HCT116 (cell line): ENCODE data around the gene EIF2A.

Experiments
- ATF3 ChIP-seq: IDR thresholded peaks from 2 replicates; pipeline ENCODE4 v1.6.1; 2012
- CBX3 ChIP-seq: IDR thresholded peaks from 2 replicates; pipeline ENCODE4 v1.6.1; 2012; ENCODE audit warnings: low read depth
- CEBPB ChIP-seq: IDR thresholded peaks from 2 replicates; pipeline ENCODE4 v1.6.1; 2012; ENCODE audit warnings: low read depth
- CTCF ChIP-seq, 3 experiments: fragments of 200-600 bp in 1 of 3; sonication (generic) in 1 of 3; IDR thresholded peaks in 2 of 3; conservative IDR thresholded peaks in 1 of 3; 2 replicates each; pipeline ENCODE4 v1.5.1; 2012 to 2017; ENCODE audit warnings: low read depth in 2 of 3, low read length in 2 of 3, antibody characterized with exemption in 1 of 3, borderline replicate concordance in 1 of 3, control low read depth in 1 of 3, mild to moderate bottlenecking in 1 of 3, mixed read lengths in 1 of 3, mixed run types in 1 of 3, moderate library complexity in 1 of 3; ENCODE audit not compliant: insufficient read depth in 1 of 3
- EGR1 ChIP-seq: IDR thresholded peaks from 2 replicates; pipeline ENCODE4 v1.6.1; 2012; ENCODE audit warnings: low read depth
- EZH2 ChIP-seq: fragments of 200-600 bp; sonication (generic); IDR thresholded peaks from 2 replicates; pipeline ENCODE4 v1.6.1; 2017; ENCODE audit warnings: antibody characterized with exemption, mixed run types
- EZH2phosphoT487 ChIP-seq: fragments of 200-600 bp; IDR thresholded peaks from 2 replicates; pipeline ENCODE4 v1.6.1; 2018; ENCODE audit warnings: antibody characterized with exemption, borderline replicate concordance
- MAX ChIP-seq: IDR thresholded peaks from 2 replicates; pipeline ENCODE4 v1.6.1; 2012
- POLR2A ChIP-seq: IDR thresholded peaks from 2 replicates; pipeline ENCODE4 v1.7.0; 2011; ENCODE audit warnings: borderline replicate concordance; ENCODE audit not compliant: insufficient read depth, insufficient read length; ENCODE audit errors: extremely low read depth
- POLR2AphosphoS5 ChIP-seq: IDR thresholded peaks from 2 replicates; pipeline ENCODE4 v1.6.1; 2011; ENCODE audit warnings: mild to moderate bottlenecking, low read depth, low read length, moderate library complexity
- RAD21 ChIP-seq: IDR thresholded peaks from 2 replicates; pipeline ENCODE4 v1.6.1; 2012; ENCODE audit warnings: low read depth, mild to moderate bottlenecking
- SP1 ChIP-seq: IDR thresholded peaks from 2 replicates; pipeline ENCODE4 v1.6.1; 2012; ENCODE audit warnings: low read depth
- ZFX ChIP-seq: fragments of 450-650 bp; IDR thresholded peaks from 2 replicates; pipeline ENCODE4 v1.6.1; 2017
- ZNF274 ChIP-seq: fragments of 200-500 bp; sonication (Bioruptor generic); IDR thresholded peaks from 2 replicates; pipeline ENCODE4 v1.6.1; 2014; ENCODE audit warnings: mild to moderate bottlenecking, low read depth, low read length, inconsistent platforms

DNA sequence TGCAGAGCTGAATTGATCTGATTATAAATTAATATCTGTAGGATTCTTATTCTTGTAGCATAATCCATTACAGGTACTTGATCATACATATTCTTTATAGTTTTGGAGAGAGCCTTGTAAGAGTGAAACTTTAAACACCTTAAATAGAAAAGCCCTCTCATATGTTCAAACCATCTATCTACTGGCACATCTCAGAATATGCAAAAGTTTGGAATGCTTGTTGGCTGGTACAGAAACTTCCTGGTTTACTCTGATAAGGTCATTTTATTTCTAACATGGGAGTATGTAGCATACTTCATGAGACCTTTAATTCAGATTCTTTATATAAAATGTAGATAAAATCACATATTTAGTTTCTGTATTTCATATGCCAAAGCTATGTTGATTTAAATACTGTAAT, 34.6 kb downstream of the EIF2A start:
- TF ChIP-seq POLR2A: no peak
- TF ChIP-seq CTCF (IDR thresholded peaks at IDR 0.05 in 2 of 3, conservative IDR thresholded peaks at IDR 0.05 in 1 of 3; ENCODE audit: borderline replicate concordance in 1 of 3, insufficient read depth in 1 of 3, low read depth in 2 of 3, low read length in 2 of 3): no peak
- no peak for TF ChIP-seq RAD21
- no peak for TF ChIP-seq MAX
- TF ChIP-seq ZNF274: no peak
- no peak for TF ChIP-seq ATF3
- no peak for TF ChIP-seq POLR2AphosphoS5
- TF ChIP-seq EGR1: no peak
- TF ChIP-seq EZH2: no peak
- no peak for TF ChIP-seq CEBPB
- no peak for TF ChIP-seq SP1
- TF ChIP-seq CBX3: no peak
- no peak for TF ChIP-seq ZFX
- no peak for TF ChIP-seq EZH2phosphoT487
